ENCODE measurements around the gene PTDSS2.

The PTDSS2 gene

GRCh38 chr11:518463-519202 lies 68.6 kb downstream of the PTDSS2 start:
- H3K4me3 ChIP-seq (ENCODE audit: control insufficient read depth in 1 of 7, extremely low read depth in 1 of 7, insufficient read depth in 4 of 7, low read depth in 2 of 7, low read length in 6 of 7): peak overlapping the region in 5 of 7 experiments; percentile 22 to 73 (median 44)
- DNase-seq: peak; percentile 88 to 97 (median 97)
- peaks cover 0 to 4% (median 3%) of the 10 kb centered on the region in 4 experiments for H3K4me1 ChIP-seq (ENCODE audit: control extremely low read depth in 1 of 4, control insufficient read depth in 4 of 4, insufficient read depth in 4 of 4, low read length in 3 of 4)
- CTCF ChIA-PET: interaction anchor here (0.9 to 1.6 kb wide), 7 partner anchors 8 to 21 kb away, joined by 3 to 9 read pairs (median 5); no protein-coding TSS in a partner anchor
- H3K27ac ChIP-seq (ENCODE audit: insufficient read depth in 1 of 2, low read depth in 1 of 2, low read length in 2 of 2, poor library complexity in 1 of 2, severe bottlenecking in 2 of 2): no peak overlapping the region
- peaks cover 0 to 3% (median under 1%) of the 10 kb centered on the region in 4 experiments for H3K36me3 ChIP-seq (ENCODE audit: control insufficient read depth in 4 of 4, insufficient read depth in 4 of 4, low read length in 3 of 4)
- WGBS (ENCODE audit: insufficient coverage): 12% methylated on average over 58 of the region's 74 CpGs
- H3K9me3 ChIP-seq (ENCODE audit: control extremely low read depth in 1 of 5, control insufficient read depth in 4 of 5, insufficient read depth in 2 of 5, low read depth in 1 of 5, low read length in 4 of 5): peaks cover 0 to 6% (median 4%) of the 10 kb centered on the region in 5 experiments
- H3K27me3 ChIP-seq (replicated peaks in 2 of 5; ENCODE audit: control insufficient read depth in 4 of 5, insufficient read depth in 5 of 5, low read length in 4 of 5): no peaks in the 10 kb centered on the region
- POLR2A ChIA-PET: no interaction called here

GRCh38 chr11:520428-521176 lies 70.5 kb downstream of the PTDSS2 start:
- H3K27ac ChIP-seq (ENCODE audit: insufficient read depth in 1 of 2, low read depth in 1 of 2, low read length in 2 of 2, poor library complexity in 1 of 2, severe bottlenecking in 2 of 2): no peak overlapping the region
- 97% methylated on average over 39 of the region's 39 CpGs for WGBS (ENCODE audit: insufficient coverage)
- ChIA-PET POLR2A (no interaction called here), CTCF (interaction anchor here (1.1 kb wide), 2 partner anchors 11 to 12 kb away, joined by 3 read pairs; no protein-coding TSS in a partner anchor)
- no peaks in the 10 kb centered on the region for H3K27me3 ChIP-seq (replicated peaks in 2 of 5; ENCODE audit: control insufficient read depth in 4 of 5, insufficient read depth in 5 of 5, low read length in 4 of 5)
- DNase-seq: peak in 2 of 3 donors; percentile 50 to 57
- peaks cover 0 to 2% (median 0%) of the 10 kb centered on the region in 4 experiments for H3K36me3 ChIP-seq (ENCODE audit: control insufficient read depth in 4 of 4, insufficient read depth in 4 of 4, low read length in 3 of 4)
- no peak overlapping the region for H3K4me3 ChIP-seq (ENCODE audit: control insufficient read depth in 1 of 7, extremely low read depth in 1 of 7, insufficient read depth in 4 of 7, low read depth in 2 of 7, low read length in 6 of 7)
- H3K4me1 ChIP-seq (ENCODE audit: control extremely low read depth in 1 of 4, control insufficient read depth in 4 of 4, insufficient read depth in 4 of 4, low read length in 3 of 4): peaks cover 0 to 4% (median 3%) of the 10 kb centered on the region in 4 experiments
- H3K9me3 ChIP-seq (ENCODE audit: control extremely low read depth in 1 of 5, control insufficient read depth in 4 of 5, insufficient read depth in 2 of 5, low read depth in 1 of 5, low read length in 4 of 5): peaks cover 0 to 6% (median 4%) of the 10 kb centered on the region in 5 experiments

- WGBS (ENCODE audit: insufficient coverage): 98% methylated on average over 6 of the region's 10 CpGs
- DNase-seq: no peak
- Histone ChIP-seq H3K4me3 (ENCODE audit: control insufficient read depth in 1 of 7, extremely low read depth in 1 of 7, insufficient read depth in 4 of 7, low read depth in 2 of 7, low read length in 6 of 7) (no peak overlapping the region), H3K27me3 (replicated peaks in 2 of 5; ENCODE audit: control insufficient read depth in 4 of 5, insufficient read depth in 5 of 5, low read length in 4 of 5) (no peaks in the 10 kb centered on the region), H3K36me3 (ENCODE audit: control insufficient read depth in 4 of 4, insufficient read depth in 4 of 4, low read length in 3 of 4) (peaks cover 0 to 2% (median 0%) of the 10 kb centered on the region in 4 experiments), H3K4me1 (ENCODE audit: control extremely low read depth in 1 of 4, control insufficient read depth in 4 of 4, insufficient read depth in 4 of 4, low read length in 3 of 4) (peaks cover 0 to 4% (median 3%) of the 10 kb centered on the region in 4 experiments), H3K9me3 (ENCODE audit: control extremely low read depth in 1 of 5, control insufficient read depth in 4 of 5, insufficient read depth in 2 of 5, low read depth in 1 of 5, low read length in 4 of 5) (peaks cover 0 to 6% (median 3%) of the 10 kb centered on the region in 5 experiments), H3K27ac (ENCODE audit: insufficient read depth in 1 of 2, low read depth in 1 of 2, low read length in 2 of 2, poor library complexity in 1 of 2, severe bottlenecking in 2 of 2) (no peak overlapping the region)
- ChIA-PET CTCF (no interaction called here), POLR2A (no interaction called here)
Measured at GRCh38 chr11:521177-521688, 71.2 kb downstream of the PTDSS2 start.

- WGBS (ENCODE audit: insufficient coverage): 94% methylated on average over 16 of the region's 17 CpGs
- ChIA-PET POLR2A (no interaction called here), CTCF (no interaction called here)
- Histone ChIP-seq H3K36me3 (ENCODE audit: control insufficient read depth in 4 of 4, insufficient read depth in 4 of 4, low read length in 3 of 4) (peaks cover 0 to 16% (median 6%) of the 10 kb centered on the region in 4 experiments), H3K27me3 (replicated peaks in 2 of 5; ENCODE audit: control insufficient read depth in 4 of 5, insufficient read depth in 5 of 5, low read length in 4 of 5) (no peaks in the 10 kb centered on the region), H3K27ac (ENCODE audit: insufficient read depth in 1 of 2, low read depth in 1 of 2, low read length in 2 of 2, poor library complexity in 1 of 2, severe bottlenecking in 2 of 2) (no peak overlapping the region), H3K9me3 (ENCODE audit: control extremely low read depth in 1 of 5, control insufficient read depth in 4 of 5, insufficient read depth in 2 of 5, low read depth in 1 of 5, low read length in 4 of 5) (no peaks in the 10 kb centered on the region), H3K4me3 (ENCODE audit: control insufficient read depth in 1 of 7, extremely low read depth in 1 of 7, insufficient read depth in 4 of 7, low read depth in 2 of 7, low read length in 6 of 7) (no peak overlapping the region), H3K4me1 (ENCODE audit: control extremely low read depth in 1 of 4, control insufficient read depth in 4 of 4, insufficient read depth in 4 of 4, low read length in 3 of 4) (no peaks in the 10 kb centered on the region)
- DNase-seq: no peak
Measured at GRCh38 chr11:526192-526591, 76.1 kb downstream of the PTDSS2 start.

GRCh38 chr11:528166-528814 lies 78.2 kb downstream of the PTDSS2 start:
- POLR2A ChIA-PET: no interaction called here
- no peak for DNase-seq
- H3K4me3 ChIP-seq (ENCODE audit: control insufficient read depth in 1 of 7, extremely low read depth in 1 of 7, insufficient read depth in 4 of 7, low read depth in 2 of 7, low read length in 6 of 7): no peak overlapping the region
- CTCF ChIA-PET: interaction anchor here (0.7 kb wide), 1 partner anchor 323 kb away, joined by 3 read pairs; no protein-coding TSS in a partner anchor
- no peaks in the 10 kb centered on the region for H3K4me1 ChIP-seq (ENCODE audit: control extremely low read depth in 1 of 4, control insufficient read depth in 4 of 4, insufficient read depth in 4 of 4, low read length in 3 of 4)
- no peaks in the 10 kb centered on the region for H3K27me3 ChIP-seq (replicated peaks in 2 of 5; ENCODE audit: control insufficient read depth in 4 of 5, insufficient read depth in 5 of 5, low read length in 4 of 5)
- 93% methylated on average over 27 of the region's 30 CpGs for WGBS (ENCODE audit: insufficient coverage)
- no peak overlapping the region for H3K27ac ChIP-seq (ENCODE audit: insufficient read depth in 1 of 2, low read depth in 1 of 2, low read length in 2 of 2, poor library complexity in 1 of 2, severe bottlenecking in 2 of 2)
- H3K36me3 ChIP-seq (ENCODE audit: control insufficient read depth in 4 of 4, insufficient read depth in 4 of 4, low read length in 3 of 4): peaks cover 0 to 36% (median 21%) of the 10 kb centered on the region in 4 experiments
- H3K9me3 ChIP-seq (ENCODE audit: control extremely low read depth in 1 of 5, control insufficient read depth in 4 of 5, insufficient read depth in 2 of 5, low read depth in 1 of 5, low read length in 4 of 5): no peaks in the 10 kb centered on the region

GRCh38 chr11:528815-529727 lies 79.0 kb downstream of the PTDSS2 start:
- Histone ChIP-seq H3K27ac (ENCODE audit: insufficient read depth in 1 of 2, low read depth in 1 of 2, low read length in 2 of 2, poor library complexity in 1 of 2, severe bottlenecking in 2 of 2) (no peak overlapping the region), H3K4me1 (ENCODE audit: control extremely low read depth in 1 of 4, control insufficient read depth in 4 of 4, insufficient read depth in 4 of 4, low read length in 3 of 4) (peaks cover 0 to 2% (median 1%) of the 10 kb centered on the region in 4 experiments), H3K4me3 (ENCODE audit: control insufficient read depth in 1 of 7, extremely low read depth in 1 of 7, insufficient read depth in 4 of 7, low read depth in 2 of 7, low read length in 6 of 7) (no peak overlapping the region), H3K36me3 (ENCODE audit: control insufficient read depth in 4 of 4, insufficient read depth in 4 of 4, low read length in 3 of 4) (peaks cover 2 to 43% (median 24%) of the 10 kb centered on the region in 4 experiments), H3K9me3 (ENCODE audit: control extremely low read depth in 1 of 5, control insufficient read depth in 4 of 5, insufficient read depth in 2 of 5, low read depth in 1 of 5, low read length in 4 of 5) (no peaks in the 10 kb centered on the region), H3K27me3 (replicated peaks in 2 of 5; ENCODE audit: control insufficient read depth in 4 of 5, insufficient read depth in 5 of 5, low read length in 4 of 5) (no peaks in the 10 kb centered on the region)
- DNase-seq: no peak
- POLR2A ChIA-PET: no interaction called here
- CTCF ChIA-PET: interaction anchor here (1.0 kb wide), 1 partner anchor 10 kb away, joined by 3 read pairs; no protein-coding TSS in a partner anchor
- 95% methylated on average over 27 of the region's 29 CpGs for WGBS (ENCODE audit: insufficient coverage)
